SK-N-SH treated with all-trans-retinoic acid at 6 μM for 48 hours (cell line): Measurements from ENCODE around the gene OR6N1.

ENCODE experiments used
- ATAC-seq: fragments of 200-7000 bp; cut with Tn5 transposase; 3 replicates; pipeline ENCODE4 v1.9.1; 2020; ENCODE audit warnings: mild to moderate bottlenecking, moderate library complexity
- ARNTL ChIP-seq: fragments of 450-650 bp; formaldehyde crosslinking; IDR thresholded peaks from 2 replicates; pipeline ENCODE4 v1.5.0; 2020; ENCODE audit warnings: low read depth, mild to moderate bottlenecking, moderate library complexity, borderline replicate concordance
- CSDC2 ChIP-seq: fragments of 250-450 bp; sonication (Bioruptor Pico); IDR thresholded peaks from 2 replicates; pipeline ENCODE4 v1.5.0; 2020; ENCODE audit warnings: mild to moderate bottlenecking, moderate library complexity
- CSRNP3 ChIP-seq: fragments of 250-450 bp; sonication (Bioruptor Pico); IDR thresholded peaks from 2 replicates; pipeline ENCODE4 v1.5.1; 2021; ENCODE audit warnings: mild to moderate bottlenecking, moderate library complexity
- ESRRG ChIP-seq: fragments of 250-450 bp; sonication (Bioruptor Pico); IDR thresholded peaks from 2 replicates; pipeline ENCODE4 v1.6.1; 2021; ENCODE audit warnings: mild to moderate bottlenecking
- GLIS3 ChIP-seq: fragments of 250-450 bp; sonication (Bioruptor Pico); IDR thresholded peaks from 2 replicates; pipeline ENCODE4 v1.5.0; 2020; ENCODE audit warnings: mild to moderate bottlenecking, moderate library complexity
- ISL1 ChIP-seq: fragments of 250-450 bp; sonication (Bioruptor Pico); IDR thresholded peaks from 2 replicates; pipeline ENCODE4 v2.1.2; 2022; ENCODE audit warnings: mild to moderate bottlenecking, moderate library complexity
- OSR1 ChIP-seq: fragments of 250-450 bp; sonication (Bioruptor Pico); IDR thresholded peaks from 2 replicates; pipeline ENCODE4 v1.8.0; 2022; ENCODE audit warnings: moderate library complexity, mild to moderate bottlenecking, inconsistent platforms
- PPARA ChIP-seq: fragments of 250-450 bp; sonication (Bioruptor Pico); IDR thresholded peaks from 2 replicates; pipeline ENCODE4 v1.5.0; 2020; ENCODE audit warnings: mild to moderate bottlenecking, borderline replicate concordance
- RARB ChIP-seq: fragments of 250-450 bp; sonication (Bioruptor Pico); IDR thresholded peaks from 2 replicates; pipeline ENCODE4 v1.8.0; 2021; ENCODE audit warnings: mild to moderate bottlenecking, moderate library complexity
- SNAI2 ChIP-seq: fragments of 250-450 bp; sonication (Bioruptor Pico); IDR thresholded peaks from 2 replicates; pipeline ENCODE4 v1.5.0; 2020; ENCODE audit warnings: mild to moderate bottlenecking, moderate library complexity
- TCF4 ChIP-seq: fragments of 250-450 bp; sonication (Bioruptor Pico); IDR thresholded peaks from 2 replicates; pipeline ENCODE4 v1.8.0; 2021; ENCODE audit warnings: mild to moderate bottlenecking, moderate library complexity, borderline replicate concordance
- TOX ChIP-seq: fragments of 250-450 bp; sonication (Bioruptor Pico); IDR thresholded peaks from 2 replicates; pipeline ENCODE4 v1.8.0; 2021; ENCODE audit warnings: mild to moderate bottlenecking, moderate library complexity, borderline replicate concordance
- ZC3H10 ChIP-seq: fragments of 250-450 bp; sonication (Bioruptor Pico); IDR thresholded peaks from 2 replicates; pipeline ENCODE4 v1.5.1; 2021; ENCODE audit warnings: mild to moderate bottlenecking, moderate library complexity
- ZFP3 ChIP-seq: fragments of 250-450 bp; sonication (Bioruptor Pico); IDR thresholded peaks from 2 replicates; pipeline ENCODE4 v1.5.0; 2020; ENCODE audit warnings: mild to moderate bottlenecking, moderate library complexity
- ZFP30 ChIP-seq: fragments of 450-650 bp; formaldehyde crosslinking; IDR thresholded peaks from 2 replicates; pipeline ENCODE4 v1.5.0; 2022; ENCODE audit warnings: mild to moderate bottlenecking, moderate library complexity
- ZNF565 ChIP-seq: fragments of 450-650 bp; formaldehyde crosslinking; conservative IDR thresholded peaks from 2 replicates; pipeline ENCODE4 v1.5.0; 2020; ENCODE audit warnings: low read depth, mild to moderate bottlenecking, moderate library complexity
- ZNF70 ChIP-seq: fragments of 450-650 bp; formaldehyde crosslinking; IDR thresholded peaks from 2 replicates; pipeline ENCODE4 v1.5.0; 2020; ENCODE audit warnings: mild to moderate bottlenecking, moderate library complexity
- ZNF8 ChIP-seq: fragments of 450-650 bp; formaldehyde crosslinking; IDR thresholded peaks from 2 replicates; pipeline ENCODE4 v1.5.0; 2020; ENCODE audit warnings: mild to moderate bottlenecking, moderate library complexity
- TF ChIP-seq, protein P1 (sequence below): fragments of 250-450 bp; sonication (Bioruptor Pico); IDR thresholded peaks from 2 replicates; pipeline ENCODE4 v1.5.1; 2020; ENCODE audit warnings: low read depth, mild to moderate bottlenecking, moderate library complexity
- TF ChIP-seq, protein P2 (sequence below): fragments of 250-450 bp; sonication (Bioruptor Pico); IDR thresholded peaks from 2 replicates; pipeline ENCODE4 v1.8.0; 2020; ENCODE audit warnings: mild to moderate bottlenecking, moderate library complexity, borderline replicate concordance
- TF ChIP-seq, protein P3 (sequence below): fragments of 250-450 bp; sonication (Bioruptor Pico); IDR thresholded peaks from 2 replicates; pipeline ENCODE4 v1.5.0; 2020; ENCODE audit warnings: mild to moderate bottlenecking, moderate library complexity

OR6N1 gene

DNA sequence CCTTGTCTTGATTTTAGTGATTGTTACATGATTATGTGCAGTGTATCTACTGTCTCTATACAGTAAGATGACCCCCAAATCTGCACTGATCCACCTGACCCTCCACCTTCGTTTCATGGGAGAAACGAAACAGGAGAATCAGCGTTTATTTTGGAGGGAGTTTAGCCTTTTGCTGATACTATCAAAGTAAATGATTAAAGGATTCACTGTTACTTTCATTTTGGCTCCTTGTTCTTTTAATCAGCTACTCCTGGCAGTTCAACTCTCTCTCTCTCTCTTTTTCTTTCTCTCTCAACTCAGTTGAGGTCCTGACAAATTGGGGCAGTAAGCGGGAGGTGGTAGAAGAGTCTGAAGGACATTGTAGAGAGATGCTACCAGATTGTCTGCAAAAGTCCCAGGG is 41.5 kb downstream of the OR6N1 start:
- TF ChIP-seq, protein P1, sequence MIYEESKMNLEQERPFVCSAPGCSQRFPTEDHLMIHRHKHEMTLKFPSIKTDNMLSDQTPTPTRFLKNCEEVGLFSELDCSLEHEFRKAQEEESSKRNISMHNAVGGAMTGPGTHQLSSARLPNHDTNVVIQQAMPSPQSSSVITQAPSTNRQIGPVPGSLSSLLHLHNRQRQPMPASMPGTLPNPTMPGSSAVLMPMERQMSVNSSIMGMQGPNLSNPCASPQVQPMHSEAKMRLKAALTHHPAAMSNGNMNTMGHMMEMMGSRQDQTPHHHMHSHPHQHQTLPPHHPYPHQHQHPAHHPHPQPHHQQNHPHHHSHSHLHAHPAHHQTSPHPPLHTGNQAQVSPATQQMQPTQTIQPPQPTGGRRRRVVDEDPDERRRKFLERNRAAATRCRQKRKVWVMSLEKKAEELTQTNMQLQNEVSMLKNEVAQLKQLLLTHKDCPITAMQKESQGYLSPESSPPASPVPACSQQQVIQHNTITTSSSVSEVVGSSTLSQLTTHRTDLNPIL = no peak
- TF ChIP-seq ARNTL (CRISPR knock-in tag) (no peak), ZNF70 (CRISPR knock-in tag) (no peak), TCF4 (CRISPR knock-in tag) (no peak), ESRRG (CRISPR knock-in tag) (no peak), OSR1 (CRISPR knock-in tag) (no peak), ZFP30 (CRISPR knock-in tag) (no peak), TOX (CRISPR knock-in tag) (no peak), RARB (CRISPR knock-in tag) (no peak), CSRNP3 (CRISPR knock-in tag) (no peak), PPARA (CRISPR knock-in tag) (no peak), ZNF8 (CRISPR knock-in tag) (no peak), GLIS3 (CRISPR knock-in tag) (no peak), ZFP3 (no peak), CSDC2 (CRISPR knock-in tag) (no peak), ZNF565 (CRISPR knock-in tag) (no peak), ZC3H10 (CRISPR knock-in tag) (no peak)
- TF ChIP-seq, protein P2, sequence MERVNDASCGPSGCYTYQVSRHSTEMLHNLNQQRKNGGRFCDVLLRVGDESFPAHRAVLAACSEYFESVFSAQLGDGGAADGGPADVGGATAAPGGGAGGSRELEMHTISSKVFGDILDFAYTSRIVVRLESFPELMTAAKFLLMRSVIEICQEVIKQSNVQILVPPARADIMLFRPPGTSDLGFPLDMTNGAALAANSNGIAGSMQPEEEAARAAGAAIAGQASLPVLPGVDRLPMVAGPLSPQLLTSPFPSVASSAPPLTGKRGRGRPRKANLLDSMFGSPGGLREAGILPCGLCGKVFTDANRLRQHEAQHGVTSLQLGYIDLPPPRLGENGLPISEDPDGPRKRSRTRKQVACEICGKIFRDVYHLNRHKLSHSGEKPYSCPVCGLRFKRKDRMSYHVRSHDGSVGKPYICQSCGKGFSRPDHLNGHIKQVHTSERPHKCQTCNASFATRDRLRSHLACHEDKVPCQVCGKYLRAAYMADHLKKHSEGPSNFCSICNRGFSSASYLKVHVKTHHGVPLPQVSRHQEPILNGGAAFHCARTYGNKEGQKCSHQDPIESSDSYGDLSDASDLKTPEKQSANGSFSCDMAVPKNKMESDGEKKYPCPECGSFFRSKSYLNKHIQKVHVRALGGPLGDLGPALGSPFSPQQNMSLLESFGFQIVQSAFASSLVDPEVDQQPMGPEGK (CRISPR knock-in tag) = no peak
- TF ChIP-seq, protein P3, sequence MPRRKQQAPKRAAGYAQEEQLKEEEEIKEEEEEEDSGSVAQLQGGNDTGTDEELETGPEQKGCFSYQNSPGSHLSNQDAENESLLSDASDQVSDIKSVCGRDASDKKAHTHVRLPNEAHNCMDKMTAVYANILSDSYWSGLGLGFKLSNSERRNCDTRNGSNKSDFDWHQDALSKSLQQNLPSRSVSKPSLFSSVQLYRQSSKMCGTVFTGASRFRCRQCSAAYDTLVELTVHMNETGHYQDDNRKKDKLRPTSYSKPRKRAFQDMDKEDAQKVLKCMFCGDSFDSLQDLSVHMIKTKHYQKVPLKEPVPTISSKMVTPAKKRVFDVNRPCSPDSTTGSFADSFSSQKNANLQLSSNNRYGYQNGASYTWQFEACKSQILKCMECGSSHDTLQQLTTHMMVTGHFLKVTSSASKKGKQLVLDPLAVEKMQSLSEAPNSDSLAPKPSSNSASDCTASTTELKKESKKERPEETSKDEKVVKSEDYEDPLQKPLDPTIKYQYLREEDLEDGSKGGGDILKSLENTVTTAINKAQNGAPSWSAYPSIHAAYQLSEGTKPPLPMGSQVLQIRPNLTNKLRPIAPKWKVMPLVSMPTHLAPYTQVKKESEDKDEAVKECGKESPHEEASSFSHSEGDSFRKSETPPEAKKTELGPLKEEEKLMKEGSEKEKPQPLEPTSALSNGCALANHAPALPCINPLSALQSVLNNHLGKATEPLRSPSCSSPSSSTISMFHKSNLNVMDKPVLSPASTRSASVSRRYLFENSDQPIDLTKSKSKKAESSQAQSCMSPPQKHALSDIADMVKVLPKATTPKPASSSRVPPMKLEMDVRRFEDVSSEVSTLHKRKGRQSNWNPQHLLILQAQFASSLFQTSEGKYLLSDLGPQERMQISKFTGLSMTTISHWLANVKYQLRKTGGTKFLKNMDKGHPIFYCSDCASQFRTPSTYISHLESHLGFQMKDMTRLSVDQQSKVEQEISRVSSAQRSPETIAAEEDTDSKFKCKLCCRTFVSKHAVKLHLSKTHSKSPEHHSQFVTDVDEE = no peak
- no peak for ATAC-seq

DNA sequence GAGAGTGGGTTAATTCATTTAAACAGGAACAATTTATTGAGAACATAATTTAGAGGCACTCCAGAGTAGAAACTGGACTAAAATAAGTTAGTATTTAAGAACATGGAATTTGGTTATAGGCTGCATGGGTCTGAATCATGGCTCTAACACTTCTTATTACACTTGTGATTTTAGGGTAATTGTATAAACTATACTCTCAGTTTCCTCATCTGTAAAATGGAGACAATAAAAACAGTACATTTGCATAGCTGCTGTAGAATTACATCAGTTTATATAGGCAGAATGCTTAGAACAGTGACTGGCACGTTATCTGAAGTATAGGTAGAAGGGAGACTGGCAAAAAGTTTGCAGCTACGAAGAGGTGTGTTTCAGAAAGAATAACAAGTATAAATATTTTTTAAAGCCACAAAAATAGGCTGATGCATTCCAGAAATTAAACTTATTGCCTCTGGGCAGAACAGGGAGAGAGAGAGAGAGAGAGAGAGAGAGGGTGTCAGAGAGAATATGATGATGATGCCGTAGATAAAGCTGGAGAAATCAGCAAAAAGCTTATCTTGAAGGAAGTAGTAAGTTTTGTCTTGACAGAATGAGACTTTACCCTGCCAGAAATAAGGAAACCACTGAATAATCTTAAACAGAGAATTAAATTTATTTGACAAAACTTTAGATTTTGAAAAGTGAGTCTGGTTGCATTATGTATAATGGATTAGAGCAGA is 43.3 kb downstream of the OR6N1 start:
- no peak for ATAC-seq
- TF ChIP-seq OSR1 (CRISPR knock-in tag) (no peak), PPARA (CRISPR knock-in tag) (no peak), ZFP3 (no peak), ESRRG (CRISPR knock-in tag) (no peak), RARB (CRISPR knock-in tag) (no peak), ZNF565 (CRISPR knock-in tag) (no peak), ZNF70 (CRISPR knock-in tag) (no peak), ISL1 (no peak), TOX (CRISPR knock-in tag) (no peak), ZNF8 (CRISPR knock-in tag) (no peak), TCF4 (CRISPR knock-in tag) (no peak), ZFP30 (CRISPR knock-in tag) (no peak), SNAI2 (CRISPR knock-in tag) (no peak), GLIS3 (CRISPR knock-in tag) (no peak)
- TF ChIP-seq, protein P2 (CRISPR knock-in tag) = no peak
- TF ChIP-seq, protein P1 = no peak
- TF ChIP-seq, protein P3 = no peak
